NCI-H146 treated with DMSO at 0.1 percent for 48 hours (cell line): Measurements from ENCODE around the gene RAB26.

Source experiments
- DNase-seq: peaks from one replicate; lab custom pipeline; 2025; ENCODE audit not compliant: unreplicated experiment; lab: John Stamatoyannopoulos, UW

Gene RAB26

DNA sequence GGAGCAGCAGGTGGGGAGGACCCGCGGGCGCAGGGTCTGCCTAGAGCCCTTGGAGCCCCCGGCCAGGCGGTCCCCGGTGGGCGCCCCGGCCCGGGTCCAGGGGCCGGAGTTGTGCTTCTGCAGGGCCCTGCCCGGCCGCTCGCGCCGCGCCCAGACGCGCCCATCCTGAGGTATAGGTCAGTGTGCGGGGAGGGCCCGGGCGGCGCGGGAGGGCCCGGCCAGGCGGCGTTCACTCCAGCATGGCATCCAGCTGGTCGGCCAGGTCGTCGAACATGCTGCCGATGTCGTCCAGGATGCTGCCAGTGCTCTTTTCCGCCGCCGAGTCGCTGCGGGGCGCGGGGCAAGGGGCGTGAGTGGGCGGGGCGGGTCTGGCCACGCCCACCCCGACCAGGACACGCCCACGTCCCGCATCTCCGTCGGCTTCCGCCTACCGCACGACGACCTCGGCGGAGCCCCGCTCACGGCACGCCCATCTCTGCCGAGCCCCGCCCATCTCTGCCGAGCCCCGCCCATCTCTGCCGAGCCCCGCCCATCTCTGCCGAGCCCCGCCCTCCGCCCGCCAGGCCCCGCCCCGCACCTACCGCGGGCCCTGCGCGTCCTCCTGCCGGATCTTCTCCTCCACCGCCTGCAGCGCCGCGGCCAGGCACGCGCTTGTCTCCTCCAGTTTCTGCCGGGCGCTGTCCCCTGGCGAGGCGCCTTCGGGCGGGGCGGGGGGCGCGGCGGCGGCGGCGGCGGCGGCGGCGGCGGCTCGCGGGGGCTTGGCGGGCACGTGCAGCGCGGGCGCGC lies 30.1 kb downstream of the RAB26 start:
- peak; percentile 19 for DNase-seq

- DNase-seq = no peak
These were observed 30.7 kb downstream of the RAB26 start for GRCh38 chr16:2179107-2179501.

DNA sequence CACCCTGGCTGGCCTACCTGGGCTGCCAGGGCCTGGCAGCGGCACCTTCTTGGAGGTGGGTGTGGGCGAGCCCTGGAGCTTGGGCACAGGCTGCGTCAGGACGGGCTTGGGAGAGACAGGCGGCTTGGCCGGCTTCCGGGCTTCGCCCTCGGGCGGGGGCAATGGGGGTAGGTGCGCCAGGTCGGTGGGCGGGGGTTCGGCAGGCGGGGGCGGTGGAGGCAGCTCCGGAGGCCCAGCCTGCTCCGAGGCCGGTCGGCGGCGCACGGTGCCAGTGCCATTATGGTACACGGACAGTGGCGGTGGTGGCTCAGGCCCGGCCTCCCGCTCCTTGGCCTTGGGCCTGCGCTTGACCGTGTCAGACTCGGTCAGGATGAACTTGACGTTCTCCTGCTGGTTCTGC lies 31.2 kb downstream of the RAB26 start:
- DNase-seq = no peak

- DNase-seq = no peak
These were observed 32.0 kb downstream of the RAB26 start for GRCh38 chr16:2180461-2180860.

GRCh38 chr16:2180962-2181923 lies 32.8 kb downstream of the RAB26 start:
- DNase-seq = no peak

DNA sequence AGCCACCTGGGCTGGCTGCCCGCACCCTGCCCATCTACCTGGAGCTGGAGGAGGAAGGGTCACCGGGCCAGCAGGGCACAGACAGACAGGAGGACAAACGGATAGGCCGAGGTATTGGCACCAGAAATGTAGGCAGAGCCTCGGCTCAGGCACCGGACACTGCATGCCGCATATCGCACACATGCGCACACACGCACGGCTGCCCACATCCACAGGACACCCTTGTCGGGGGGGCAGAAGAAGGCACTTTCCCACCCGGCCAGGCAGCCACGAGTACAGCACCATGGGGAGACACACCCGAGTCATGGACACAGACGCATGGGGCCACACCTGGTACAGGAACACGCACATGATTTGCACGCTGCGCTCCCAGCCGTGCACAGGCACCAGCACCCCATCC lies 33.5 kb downstream of the RAB26 start:
- DNase-seq = no peak

DNA sequence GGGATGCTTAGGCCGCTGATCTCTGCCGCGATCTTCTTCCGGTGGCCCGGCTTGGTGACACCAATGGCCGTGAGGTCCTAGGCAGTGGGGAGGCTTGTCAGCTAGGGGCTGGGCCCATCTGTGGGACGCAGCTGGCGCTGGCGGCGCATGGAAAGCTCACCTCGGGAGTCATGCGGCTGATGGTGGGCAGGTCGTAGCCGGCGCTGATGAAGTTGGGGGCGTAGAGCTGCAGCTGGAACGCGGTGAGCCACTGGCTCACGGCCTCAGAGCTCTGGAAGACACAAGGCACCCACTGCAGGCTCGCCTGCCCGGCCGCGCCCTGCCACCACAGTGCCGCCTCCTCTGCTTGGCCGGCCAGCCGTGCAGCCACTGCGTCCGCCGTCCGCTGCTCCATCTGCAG lies 35.2 kb downstream of the RAB26 start:
- DNase-seq = no peak

- no peak for DNase-seq
These were observed 35.9 kb downstream of the RAB26 start for GRCh38 chr16:2184346-2184745.

DNA sequence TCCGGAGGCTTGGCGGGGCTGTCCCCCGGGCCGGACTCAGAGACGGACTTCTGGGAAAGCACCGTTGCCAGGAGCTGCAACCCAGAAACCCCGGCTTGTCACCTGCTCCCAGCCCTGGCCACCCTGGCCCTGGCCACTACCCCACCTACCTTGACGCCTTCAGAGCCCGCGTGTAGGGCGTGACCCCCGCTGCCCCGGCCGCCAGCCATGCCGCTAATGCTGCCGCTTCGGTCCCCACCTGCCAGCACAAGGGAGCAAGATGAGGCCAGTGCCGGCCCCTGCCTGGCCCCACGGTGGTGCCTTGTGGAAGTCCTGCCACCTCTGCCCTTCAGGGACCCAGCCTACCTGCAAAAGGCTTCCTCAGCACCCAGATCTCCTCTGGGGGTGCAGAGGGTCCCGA lies 36.5 kb downstream of the RAB26 start:
- DNase-seq = no peak

DNA sequence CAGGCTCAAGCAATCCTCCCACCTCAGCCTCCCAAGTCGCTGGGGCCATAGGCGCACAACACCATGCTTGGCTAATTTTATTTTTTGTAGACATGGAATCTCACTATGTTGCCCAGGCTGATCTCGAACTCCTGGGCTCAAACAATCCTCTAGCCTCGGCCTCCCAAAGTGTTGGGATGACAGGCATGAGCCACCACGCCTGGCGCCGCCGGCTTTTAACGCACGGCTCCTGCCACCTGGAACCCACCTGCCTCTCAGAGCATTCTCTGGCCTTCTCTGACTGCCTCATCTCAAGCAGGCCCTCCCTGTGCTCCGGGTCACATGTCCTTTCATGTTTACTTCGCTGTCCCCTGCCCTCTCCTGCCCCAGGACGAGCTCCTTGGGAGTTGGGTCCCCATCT lies 37.6 kb downstream of the RAB26 start:
- no peak for DNase-seq

DNA sequence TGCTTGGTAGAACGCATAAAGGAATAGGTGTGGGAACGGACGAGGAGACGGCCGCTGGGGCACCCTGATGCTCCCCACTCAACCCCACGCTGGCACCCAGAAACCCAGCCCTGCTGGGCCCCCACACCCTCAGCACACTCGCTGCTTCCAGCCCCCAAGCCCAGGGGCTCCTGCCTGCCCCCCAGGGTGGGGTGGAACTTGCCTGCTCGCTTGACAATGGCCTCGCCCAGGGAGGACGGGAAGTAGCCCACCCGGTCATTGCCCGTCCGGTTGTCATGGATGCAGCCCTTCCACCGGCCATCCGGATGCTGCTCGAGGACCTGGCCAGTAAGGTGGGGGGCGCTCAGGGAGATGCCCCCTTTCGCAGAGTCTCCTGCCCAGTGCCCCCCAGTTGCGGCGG lies 38.1 kb downstream of the RAB26 start:
- DNase-seq = no peak

GRCh38 chr16:2187212-2187611 lies 38.8 kb downstream of the RAB26 start:
- DNase-seq = no peak

GRCh38 chr16:2188395-2188794 lies 40.0 kb downstream of the RAB26 start:
- DNase-seq = no peak

DNA sequence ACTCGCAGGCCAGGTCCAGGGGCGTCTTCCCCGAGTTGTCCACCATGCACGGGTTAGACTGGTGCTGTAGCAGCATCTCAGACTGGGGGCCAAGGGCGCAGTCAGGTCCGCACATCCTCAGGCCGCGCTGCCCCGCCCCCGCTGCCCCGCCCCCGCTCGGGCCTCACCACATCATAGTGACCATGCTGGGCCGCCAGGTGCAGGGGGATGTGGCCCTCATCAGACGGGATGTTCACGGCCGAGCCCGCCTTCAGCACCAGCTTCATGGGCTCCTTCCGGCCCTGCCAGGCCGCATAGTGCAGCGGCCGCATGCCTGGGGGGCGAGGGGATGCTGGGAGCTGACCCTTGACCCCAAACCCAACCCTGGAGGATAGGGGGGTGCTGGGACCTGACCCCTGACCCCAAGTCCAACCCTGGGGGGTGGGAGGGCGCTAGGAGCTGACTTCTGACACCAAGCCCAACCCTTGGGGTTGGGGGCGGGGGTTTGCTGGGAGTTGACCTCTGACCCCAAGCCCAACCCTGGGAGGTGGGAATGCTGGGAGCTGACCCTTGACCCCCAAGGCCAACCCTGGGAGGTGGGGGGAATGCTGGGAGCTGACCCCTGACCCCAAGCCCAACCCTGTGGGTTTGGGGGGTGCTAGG lies 40.9 kb downstream of the RAB26 start:
- DNase-seq = no peak

- DNase-seq = no peak
These were observed 41.7 kb downstream of the RAB26 start for GRCh38 chr16:2190002-2190658.

DNA sequence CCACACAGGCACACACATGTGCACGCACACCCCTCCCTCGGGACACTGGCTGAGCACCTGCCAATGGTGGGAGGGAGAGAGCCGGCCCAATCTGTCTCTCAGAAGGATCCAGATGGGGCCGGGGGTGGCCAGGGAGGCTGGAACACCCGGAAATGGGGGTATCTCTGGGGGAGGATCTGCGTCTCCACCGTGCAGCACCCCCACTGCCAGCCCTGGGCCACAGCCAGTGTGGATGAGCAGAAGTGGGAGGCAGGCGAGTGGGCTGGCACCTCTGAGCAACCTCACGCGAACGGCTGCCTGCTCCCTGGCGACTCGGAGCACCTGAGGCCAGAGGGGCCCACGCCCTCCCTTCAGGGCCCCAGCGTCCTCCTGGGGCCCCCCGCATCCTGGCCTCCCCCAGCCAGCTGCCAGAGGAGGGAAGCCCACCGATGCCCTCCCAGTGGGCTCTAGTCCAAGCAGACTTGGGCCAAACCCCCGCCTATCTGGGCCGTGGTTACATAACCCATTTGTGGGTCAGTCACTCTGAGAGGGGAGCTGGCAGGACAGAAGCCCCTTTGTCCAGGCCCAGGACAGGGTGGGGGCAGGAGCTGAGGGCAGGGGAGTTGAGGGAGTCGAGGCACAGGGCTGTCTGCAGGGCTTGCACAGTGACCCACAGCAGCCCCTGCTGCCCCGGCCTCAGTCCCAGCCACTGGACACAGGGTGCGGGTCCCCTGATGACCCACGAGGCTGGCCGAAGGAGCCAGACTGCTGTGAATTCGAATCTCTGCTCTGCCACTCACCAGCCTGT lies 42.4 kb downstream of the RAB26 start:
- DNase-seq = no peak

GRCh38 chr16:2191446-2191706 lies 43.0 kb downstream of the RAB26 start:
- no peak for DNase-seq

- no peak for DNase-seq
These were observed 45.9 kb downstream of the RAB26 start for GRCh38 chr16:2194166-2194834.

DNA sequence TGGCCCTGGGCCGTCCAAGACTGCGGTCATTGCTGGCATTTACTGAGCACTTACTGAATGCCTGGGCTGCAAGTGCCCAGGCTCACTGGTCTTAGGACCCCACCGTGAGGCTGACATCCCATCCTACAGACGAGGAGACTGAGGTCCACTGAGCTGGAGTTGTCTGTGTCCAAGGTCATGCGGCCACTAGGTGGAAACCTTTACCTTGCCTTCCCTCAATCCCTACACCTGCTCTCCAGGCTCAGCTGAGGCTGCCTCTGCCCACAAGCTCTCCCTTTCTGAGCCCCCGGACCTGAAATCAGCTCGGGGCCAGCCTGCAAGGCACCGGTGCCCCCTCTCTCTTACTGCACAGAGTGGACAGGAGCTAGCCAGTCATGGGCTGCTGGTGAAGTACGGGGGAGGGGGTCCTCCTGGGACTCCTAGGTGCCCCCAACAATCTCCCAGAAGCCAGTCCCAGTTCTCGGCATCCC lies 46.5 kb downstream of the RAB26 start:
- peak; percentile 66 for DNase-seq
